Measurements from ENCODE around the gene KPNA6. TPM values are rescaled to one million over a fixed set of nuclear protein-coding genes. Genes with fewer than 3 reads are reported as not detected.

Gene KPNA6
- total RNA-seq, 1 experiment from 2014 or later = 104 TPM

GRCh38 chr1:32194984-32195383, 87.1 kb downstream of the KPNA6 start:
- ChIA-PET POLR2A (no interaction called here), CTCF (no interaction called here)
- Mint-ChIP-seq H3K36me3 (peaks cover 73% of the 10 kb centered on the region), H3K4me3 (no peak overlapping the region), H3K27me3 (ENCODE audit: low read depth) (no peaks in the 10 kb centered on the region), H3K9me3 (no peaks in the 10 kb centered on the region), H3K4me1 (peaks cover 21% of the 10 kb centered on the region), H3K27ac (no peak overlapping the region)
- TF ChIP-seq MYBL2 (CRISPR knock-in tag; IDR thresholded peaks at IDR 0.05) (no peak), RORB (CRISPR knock-in tag; IDR thresholded peaks at IDR 0.05) (no peak), ZNF423 (CRISPR knock-in tag; IDR thresholded peaks at IDR 0.05) (no peak), NR2C2 (CRISPR knock-in tag; IDR thresholded peaks at IDR 0.05) (no peak), TEAD4 (CRISPR knock-in tag; IDR thresholded peaks at IDR 0.05) (no peak), FOXK1 (CRISPR knock-in tag; IDR thresholded peaks at IDR 0.05) (no peak), HMGA2 (CRISPR knock-in tag; IDR thresholded peaks at IDR 0.05) (no peak), ZBTB43 (CRISPR knock-in tag; IDR thresholded peaks at IDR 0.05) (no peak), FOXP1 (CRISPR knock-in tag; IDR thresholded peaks at IDR 0.05; ENCODE audit: borderline replicate concordance) (no peak), ZNF532 (CRISPR knock-in tag; IDR thresholded peaks at IDR 0.05; ENCODE audit: borderline replicate concordance) (no peak), ZNF416 (CRISPR knock-in tag; IDR thresholded peaks at IDR 0.05) (no peak), EMX1 (CRISPR knock-in tag; IDR thresholded peaks at IDR 0.05) (no peak)
- TF ChIP-seq, protein P1, sequence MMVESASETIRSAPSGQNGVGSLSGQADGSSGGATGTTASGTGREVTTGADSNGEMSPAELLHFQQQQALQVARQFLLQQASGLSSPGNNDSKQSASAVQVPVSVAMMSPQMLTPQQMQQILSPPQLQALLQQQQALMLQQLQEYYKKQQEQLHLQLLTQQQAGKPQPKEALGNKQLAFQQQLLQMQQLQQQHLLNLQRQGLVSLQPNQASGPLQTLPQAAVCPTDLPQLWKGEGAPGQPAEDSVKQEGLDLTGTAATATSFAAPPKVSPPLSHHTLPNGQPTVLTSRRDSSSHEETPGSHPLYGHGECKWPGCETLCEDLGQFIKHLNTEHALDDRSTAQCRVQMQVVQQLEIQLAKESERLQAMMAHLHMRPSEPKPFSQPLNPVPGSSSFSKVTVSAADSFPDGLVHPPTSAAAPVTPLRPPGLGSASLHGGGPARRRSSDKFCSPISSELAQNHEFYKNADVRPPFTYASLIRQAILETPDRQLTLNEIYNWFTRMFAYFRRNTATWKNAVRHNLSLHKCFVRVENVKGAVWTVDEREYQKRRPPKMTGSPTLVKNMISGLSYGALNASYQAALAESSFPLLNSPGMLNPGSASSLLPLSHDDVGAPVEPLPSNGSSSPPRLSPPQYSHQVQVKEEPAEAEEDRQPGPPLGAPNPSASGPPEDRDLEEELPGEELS (CRISPR knock-in tag; IDR thresholded peaks at IDR 0.05) = no peak
- DNase-seq (ENCODE audit: low spot score) = no peak
- no peak for ATAC-seq

- Mint-ChIP-seq H3K27me3 (ENCODE audit: low read depth) (no peaks in the 10 kb centered on the region), H3K4me1 (peaks cover 26% of the 10 kb centered on the region), H3K9me3 (no peaks in the 10 kb centered on the region), H3K4me3 (no peak overlapping the region), H3K27ac (no peak overlapping the region), H3K36me3 (peaks cover 68% of the 10 kb centered on the region)
- CTCF ChIA-PET = no interaction called here
- no peak for DNase-seq (ENCODE audit: low spot score)
- POLR2A ChIA-PET = no interaction called here
- ATAC-seq = no peak
- TF ChIP-seq AR (CRISPR knock-in tag; IDR thresholded peaks at IDR 0.05) (no peak), ZNF317 (CRISPR knock-in tag; IDR thresholded peaks at IDR 0.05; ENCODE audit: borderline replicate concordance, low read depth) (no peak), CREB1 (CRISPR knock-in tag; IDR thresholded peaks at IDR 0.05) (no peak), RELA (CRISPR knock-in tag; IDR thresholded peaks at IDR 0.05; ENCODE audit: borderline replicate concordance) (no peak), ZNF423 (CRISPR knock-in tag; IDR thresholded peaks at IDR 0.05) (no peak)
- TF ChIP-seq, protein P2, sequence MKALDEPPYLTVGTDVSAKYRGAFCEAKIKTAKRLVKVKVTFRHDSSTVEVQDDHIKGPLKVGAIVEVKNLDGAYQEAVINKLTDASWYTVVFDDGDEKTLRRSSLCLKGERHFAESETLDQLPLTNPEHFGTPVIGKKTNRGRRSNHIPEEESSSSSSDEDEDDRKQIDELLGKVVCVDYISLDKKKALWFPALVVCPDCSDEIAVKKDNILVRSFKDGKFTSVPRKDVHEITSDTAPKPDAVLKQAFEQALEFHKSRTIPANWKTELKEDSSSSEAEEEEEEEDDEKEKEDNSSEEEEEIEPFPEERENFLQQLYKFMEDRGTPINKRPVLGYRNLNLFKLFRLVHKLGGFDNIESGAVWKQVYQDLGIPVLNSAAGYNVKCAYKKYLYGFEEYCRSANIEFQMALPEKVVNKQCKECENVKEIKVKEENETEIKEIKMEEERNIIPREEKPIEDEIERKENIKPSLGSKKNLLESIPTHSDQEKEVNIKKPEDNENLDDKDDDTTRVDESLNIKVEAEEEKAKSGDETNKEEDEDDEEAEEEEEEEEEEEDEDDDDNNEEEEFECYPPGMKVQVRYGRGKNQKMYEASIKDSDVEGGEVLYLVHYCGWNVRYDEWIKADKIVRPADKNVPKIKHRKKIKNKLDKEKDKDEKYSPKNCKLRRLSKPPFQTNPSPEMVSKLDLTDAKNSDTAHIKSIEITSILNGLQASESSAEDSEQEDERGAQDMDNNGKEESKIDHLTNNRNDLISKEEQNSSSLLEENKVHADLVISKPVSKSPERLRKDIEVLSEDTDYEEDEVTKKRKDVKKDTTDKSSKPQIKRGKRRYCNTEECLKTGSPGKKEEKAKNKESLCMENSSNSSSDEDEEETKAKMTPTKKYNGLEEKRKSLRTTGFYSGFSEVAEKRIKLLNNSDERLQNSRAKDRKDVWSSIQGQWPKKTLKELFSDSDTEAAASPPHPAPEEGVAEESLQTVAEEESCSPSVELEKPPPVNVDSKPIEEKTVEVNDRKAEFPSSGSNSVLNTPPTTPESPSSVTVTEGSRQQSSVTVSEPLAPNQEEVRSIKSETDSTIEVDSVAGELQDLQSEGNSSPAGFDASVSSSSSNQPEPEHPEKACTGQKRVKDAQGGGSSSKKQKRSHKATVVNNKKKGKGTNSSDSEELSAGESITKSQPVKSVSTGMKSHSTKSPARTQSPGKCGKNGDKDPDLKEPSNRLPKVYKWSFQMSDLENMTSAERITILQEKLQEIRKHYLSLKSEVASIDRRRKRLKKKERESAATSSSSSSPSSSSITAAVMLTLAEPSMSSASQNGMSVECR (CRISPR knock-in tag; IDR thresholded peaks at IDR 0.05; ENCODE audit: borderline replicate concordance) = no peak
- TF ChIP-seq, protein P3, sequence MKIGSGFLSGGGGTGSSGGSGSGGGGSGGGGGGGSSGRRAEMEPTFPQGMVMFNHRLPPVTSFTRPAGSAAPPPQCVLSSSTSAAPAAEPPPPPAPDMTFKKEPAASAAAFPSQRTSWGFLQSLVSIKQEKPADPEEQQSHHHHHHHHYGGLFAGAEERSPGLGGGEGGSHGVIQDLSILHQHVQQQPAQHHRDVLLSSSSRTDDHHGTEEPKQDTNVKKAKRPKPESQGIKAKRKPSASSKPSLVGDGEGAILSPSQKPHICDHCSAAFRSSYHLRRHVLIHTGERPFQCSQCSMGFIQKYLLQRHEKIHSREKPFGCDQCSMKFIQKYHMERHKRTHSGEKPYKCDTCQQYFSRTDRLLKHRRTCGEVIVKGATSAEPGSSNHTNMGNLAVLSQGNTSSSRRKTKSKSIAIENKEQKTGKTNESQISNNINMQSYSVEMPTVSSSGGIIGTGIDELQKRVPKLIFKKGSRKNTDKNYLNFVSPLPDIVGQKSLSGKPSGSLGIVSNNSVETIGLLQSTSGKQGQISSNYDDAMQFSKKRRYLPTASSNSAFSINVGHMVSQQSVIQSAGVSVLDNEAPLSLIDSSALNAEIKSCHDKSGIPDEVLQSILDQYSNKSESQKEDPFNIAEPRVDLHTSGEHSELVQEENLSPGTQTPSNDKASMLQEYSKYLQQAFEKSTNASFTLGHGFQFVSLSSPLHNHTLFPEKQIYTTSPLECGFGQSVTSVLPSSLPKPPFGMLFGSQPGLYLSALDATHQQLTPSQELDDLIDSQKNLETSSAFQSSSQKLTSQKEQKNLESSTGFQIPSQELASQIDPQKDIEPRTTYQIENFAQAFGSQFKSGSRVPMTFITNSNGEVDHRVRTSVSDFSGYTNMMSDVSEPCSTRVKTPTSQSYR (CRISPR knock-in tag; IDR thresholded peaks at IDR 0.05) = no peak
Measured at GRCh38 chr1:32195531-32195930, 87.7 kb downstream of the KPNA6 start.

Data from WTC11 (cell line).